Hematopoietic multipotent progenitor cell treated with erythropoietin and hydrocortisone succinate and interleukin-3 and kit ligand, for 8 days (in vitro differentiated cells): ENCODE results near the gene NMNAT3.

Experiments
- DNase-seq: peaks from one replicate; pipeline ENCODE4 v3.0.0-alpha.2; 2015

The NMNAT3 gene

GRCh38 chr3:139674571-139675260, 3.1 kb downstream of the NMNAT3 start:
- peak; percentile 9 for DNase-seq

- no peak for DNase-seq
Observed at GRCh38 chr3:139672884-139673283, 4.9 kb downstream of the NMNAT3 start.

GRCh38 chr3:139671863-139672646, 5.7 kb downstream of the NMNAT3 start:
- DNase-seq, result no peak

- DNase-seq, result no peak
Observed at GRCh38 chr3:139671107-139671506, 6.7 kb downstream of the NMNAT3 start.

GRCh38 chr3:139670196-139670595, 7.6 kb downstream of the NMNAT3 start:
- no peak for DNase-seq

GRCh38 chr3:139668332-139668731, 9.4 kb downstream of the NMNAT3 start:
- DNase-seq, result no peak

GRCh38 chr3:139664958-139665357, 12.8 kb downstream of the NMNAT3 start:
- DNase-seq, result no peak

- no peak for DNase-seq
Observed at GRCh38 chr3:139660269-139660668, 17.5 kb downstream of the NMNAT3 start.

GRCh38 chr3:139659511-139659910, 18.3 kb downstream of the NMNAT3 start:
- DNase-seq, result no peak

- DNase-seq, result no peak
Observed at GRCh38 chr3:139657936-139658335, 19.8 kb downstream of the NMNAT3 start.

- DNase-seq, result no peak
Observed at GRCh38 chr3:139657434-139657833, 20.3 kb downstream of the NMNAT3 start.

- DNase-seq, result no peak
Observed at GRCh38 chr3:139655909-139656595, 21.7 kb downstream of the NMNAT3 start.

GRCh38 chr3:139654637-139655365, 23.0 kb downstream of the NMNAT3 start:
- DNase-seq, result no peak

- no peak for DNase-seq
Observed at GRCh38 chr3:139653582-139653981, 24.2 kb downstream of the NMNAT3 start.

- no peak for DNase-seq
Observed at GRCh38 chr3:139652561-139652960, 25.2 kb downstream of the NMNAT3 start.

- peak; percentile 75 for DNase-seq
Observed at GRCh38 chr3:139647866-139648435, 29.8 kb downstream of the NMNAT3 start.

GRCh38 chr3:139646512-139646911, 31.3 kb downstream of the NMNAT3 start:
- no peak for DNase-seq

GRCh38 chr3:139642996-139643395, 34.8 kb downstream of the NMNAT3 start:
- DNase-seq, result no peak

- DNase-seq, result no peak
Observed at GRCh38 chr3:139640456-139640855, 37.3 kb downstream of the NMNAT3 start.

GRCh38 chr3:139639662-139640061, 38.1 kb downstream of the NMNAT3 start:
- no peak for DNase-seq

- DNase-seq, result no peak
Observed at GRCh38 chr3:139638518-139638917, 39.3 kb downstream of the NMNAT3 start.

- DNase-seq, result no peak
Observed at GRCh38 chr3:139636511-139636910, 41.3 kb downstream of the NMNAT3 start.
